Activated T-cell treated with anti-CD3 and anti-CD28 coated beads, Interleukin-2, amount 50 U/mL, for 4 hours (primary cell): ENCODE measurements around the gene ADAMTS6. TPM values are rescaled to one million over a fixed set of nuclear protein-coding genes. Genes with fewer than 3 reads are reported as not detected.
"Not testable (repeated sequence)": the region's sequence is repeated elsewhere in the genome, so short reads cannot be mapped to it uniquely, and the experiment has no call there.

Experiments used
- ATAC-seq, 2 donors: fragments of 200-7000 bp; cut with Tn5 transposase; one replicate each; pipeline ENCODE4 v1.10.0; 2021
- DNase-seq: peaks from one replicate; pipeline ENCODE4 v3.0.0-alpha.2; 2020
- H3K27me3 Mint-ChIP-seq: one replicate; pipeline ENCODE4 v1.8.0; 2021; ENCODE audit warnings: low read depth, mixed read lengths
- H3K36me3 Mint-ChIP-seq: one replicate; pipeline ENCODE4 v1.8.0; 2022; ENCODE audit warnings: mixed read lengths; ENCODE audit not compliant: insufficient read depth
- H3K4me1 Mint-ChIP-seq: one replicate; pipeline ENCODE4 v1.8.0; 2021; ENCODE audit warnings: low read depth, mixed read lengths
- H3K4me3 Mint-ChIP-seq: one replicate; pipeline ENCODE4 v1.8.0; 2021; ENCODE audit warnings: mild to moderate bottlenecking, moderate library complexity, mixed read lengths
- H3K9me3 Mint-ChIP-seq: one replicate; pipeline ENCODE4 v1.8.0; 2021; ENCODE audit warnings: mixed read lengths
- total RNA-seq, 3 donors: library from RNA; stranded (reverse); gene quantifications; one replicate each; pipeline ENCODE4 v1.2.1, GENCODE V29; 2021

Gene ADAMTS6
- total RNA-seq, 3 donors from 2014 or later = 0.27 to 0.63 (median 0.61) TPM

GRCh38 chr5:65366655-65367054, 115.1 kb downstream of the ADAMTS6 start:
- ATAC-seq = no peak
- Mint-ChIP-seq H3K27me3 (peaks cover 3% of the 10 kb centered on the region), H3K4me1 (no peaks in the 10 kb centered on the region), H3K4me3 (no peak overlapping the region), H3K9me3 (no peaks in the 10 kb centered on the region), H3K36me3 (no peaks in the 10 kb centered on the region)
- DNase-seq = no peak

DNA sequence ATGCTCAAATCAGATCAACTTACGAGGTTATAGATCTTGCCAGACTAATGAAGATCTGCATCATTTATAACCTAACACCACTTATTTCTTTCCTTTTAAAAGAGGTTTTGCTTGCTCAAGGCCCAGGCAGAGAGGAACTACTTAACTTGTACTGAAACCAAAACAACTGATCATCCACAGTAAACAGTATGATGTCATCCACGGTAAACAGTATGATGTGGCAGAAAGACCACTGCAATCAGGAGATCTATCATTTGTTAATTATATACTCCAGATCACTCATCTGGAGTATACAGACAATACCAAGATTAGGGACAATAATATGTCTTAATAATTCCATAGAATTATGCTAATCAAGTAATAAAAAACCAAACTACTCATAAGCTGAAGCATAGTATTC, 116.8 kb downstream of the ADAMTS6 start:
- ATAC-seq (no peak), DNase-seq (no peak)
- Mint-ChIP-seq H3K9me3 (no peaks in the 10 kb centered on the region), H3K27me3 (no peaks in the 10 kb centered on the region), H3K4me3 (no peak overlapping the region), H3K36me3 (no peaks in the 10 kb centered on the region), H3K4me1 (no peaks in the 10 kb centered on the region)

- ATAC-seq (no peak), DNase-seq (no peak)
- Mint-ChIP-seq H3K9me3 (no peaks in the 10 kb centered on the region), H3K4me3 (no peak overlapping the region), H3K4me1 (no peaks in the 10 kb centered on the region), H3K27me3 (no peaks in the 10 kb centered on the region), H3K36me3 (no peaks in the 10 kb centered on the region)
Observed at GRCh38 chr5:65363499-65363898, 118.2 kb downstream of the ADAMTS6 start.

GRCh38 chr5:65359981-65360380, 121.7 kb downstream of the ADAMTS6 start:
- no peaks in the 10 kb centered on the region for H3K4me1 Mint-ChIP-seq
- no peaks in the 10 kb centered on the region for H3K9me3 Mint-ChIP-seq
- no peak for ATAC-seq
- no peak for DNase-seq
- H3K4me3 Mint-ChIP-seq = no peak overlapping the region
- no peaks in the 10 kb centered on the region for H3K27me3 Mint-ChIP-seq
- H3K36me3 Mint-ChIP-seq = no peaks in the 10 kb centered on the region

- Mint-ChIP-seq H3K27me3 (no peaks in the 10 kb centered on the region), H3K4me1 (no peaks in the 10 kb centered on the region), H3K4me3 (no peak overlapping the region), H3K9me3 (no peaks in the 10 kb centered on the region), H3K36me3 (no peaks in the 10 kb centered on the region)
- DNase-seq (no peak), ATAC-seq (no peak)
Observed at GRCh38 chr5:65359569-65359968, 122.2 kb downstream of the ADAMTS6 start.

- Mint-ChIP-seq H3K4me3 (no peak overlapping the region), H3K27me3 (no peaks in the 10 kb centered on the region), H3K9me3 (no peaks in the 10 kb centered on the region), H3K36me3 (no peaks in the 10 kb centered on the region), H3K4me1 (no peaks in the 10 kb centered on the region)
- ATAC-seq = no peak
- no peak for DNase-seq
Observed at GRCh38 chr5:65356274-65356673, 125.4 kb downstream of the ADAMTS6 start.

DNA sequence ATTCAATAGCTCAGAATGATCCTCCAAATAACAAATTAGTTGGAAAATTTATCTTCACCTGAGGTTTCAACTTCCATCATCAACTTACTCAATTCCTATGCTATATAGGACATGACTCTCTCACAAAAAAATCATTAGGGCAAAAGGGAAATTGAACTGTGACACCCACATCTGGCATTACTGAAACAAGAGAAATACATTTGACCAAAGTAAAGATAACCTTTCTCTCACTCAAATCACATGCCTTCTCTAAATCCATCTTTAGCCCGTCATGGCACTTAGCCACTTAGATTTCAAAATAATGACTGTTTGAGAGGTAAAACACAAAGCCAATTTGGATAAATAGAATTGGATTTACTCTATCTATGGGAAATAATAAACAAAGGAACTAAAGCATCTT, 126.4 kb downstream of the ADAMTS6 start:
- no peaks in the 10 kb centered on the region for H3K4me1 Mint-ChIP-seq
- H3K27me3 Mint-ChIP-seq = no peaks in the 10 kb centered on the region
- DNase-seq (no peak), ATAC-seq (no peak)
- no peaks in the 10 kb centered on the region for H3K36me3 Mint-ChIP-seq
- no peak overlapping the region for H3K4me3 Mint-ChIP-seq
- H3K9me3 Mint-ChIP-seq = no peaks in the 10 kb centered on the region

GRCh38 chr5:65341835-65342234, 139.9 kb downstream of the ADAMTS6 start:
- no peak for ATAC-seq
- H3K4me1 Mint-ChIP-seq = no peaks in the 10 kb centered on the region
- no peak for DNase-seq
- H3K36me3 Mint-ChIP-seq = no peaks in the 10 kb centered on the region
- H3K9me3 Mint-ChIP-seq = peaks cover 39% of the 10 kb centered on the region
- no peaks in the 10 kb centered on the region for H3K27me3 Mint-ChIP-seq
- no peak overlapping the region for H3K4me3 Mint-ChIP-seq

GRCh38 chr5:65338606-65339151, 143.0 kb downstream of the ADAMTS6 start:
- H3K4me3 Mint-ChIP-seq = no peak overlapping the region
- no peaks in the 10 kb centered on the region for H3K36me3 Mint-ChIP-seq
- H3K4me1 Mint-ChIP-seq = no peaks in the 10 kb centered on the region
- peaks cover 39% of the 10 kb centered on the region for H3K9me3 Mint-ChIP-seq
- H3K27me3 Mint-ChIP-seq = no peaks in the 10 kb centered on the region
- no peak for ATAC-seq
- no peak for DNase-seq

GRCh38 chr5:65334077-65334476, 147.6 kb downstream of the ADAMTS6 start:
- H3K27me3 Mint-ChIP-seq = peaks cover 2% of the 10 kb centered on the region
- H3K4me3 Mint-ChIP-seq = no peak overlapping the region
- peaks cover 3% of the 10 kb centered on the region for H3K9me3 Mint-ChIP-seq
- ATAC-seq (no peak), DNase-seq (no peak)
- H3K36me3 Mint-ChIP-seq = no peaks in the 10 kb centered on the region
- H3K4me1 Mint-ChIP-seq = no peaks in the 10 kb centered on the region

DNA sequence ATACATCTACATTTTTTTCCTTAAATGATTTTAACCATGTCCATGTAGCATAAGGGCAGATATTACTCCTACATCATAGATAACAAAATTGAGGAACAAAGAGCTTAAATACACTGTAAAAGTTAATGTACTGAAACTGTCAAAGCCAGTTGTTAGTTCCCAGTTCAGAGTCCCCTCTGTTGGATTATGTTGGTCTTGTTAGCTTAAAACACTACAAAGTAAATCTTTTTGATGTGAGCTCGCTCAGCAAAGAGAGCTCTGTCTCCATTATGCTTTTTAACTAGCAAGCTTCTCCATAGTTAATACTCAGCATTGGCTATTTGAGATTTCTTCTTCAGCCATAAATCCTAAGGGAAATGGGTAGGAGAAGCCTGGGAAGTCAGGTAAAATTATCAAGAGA, 149.1 kb downstream of the ADAMTS6 start:
- DNase-seq = no peak
- H3K36me3 Mint-ChIP-seq = no peaks in the 10 kb centered on the region
- H3K27me3 Mint-ChIP-seq = peaks cover 2% of the 10 kb centered on the region
- ATAC-seq = no peak
- no peaks in the 10 kb centered on the region for H3K9me3 Mint-ChIP-seq
- H3K4me1 Mint-ChIP-seq = no peaks in the 10 kb centered on the region
- no peak overlapping the region for H3K4me3 Mint-ChIP-seq

DNA sequence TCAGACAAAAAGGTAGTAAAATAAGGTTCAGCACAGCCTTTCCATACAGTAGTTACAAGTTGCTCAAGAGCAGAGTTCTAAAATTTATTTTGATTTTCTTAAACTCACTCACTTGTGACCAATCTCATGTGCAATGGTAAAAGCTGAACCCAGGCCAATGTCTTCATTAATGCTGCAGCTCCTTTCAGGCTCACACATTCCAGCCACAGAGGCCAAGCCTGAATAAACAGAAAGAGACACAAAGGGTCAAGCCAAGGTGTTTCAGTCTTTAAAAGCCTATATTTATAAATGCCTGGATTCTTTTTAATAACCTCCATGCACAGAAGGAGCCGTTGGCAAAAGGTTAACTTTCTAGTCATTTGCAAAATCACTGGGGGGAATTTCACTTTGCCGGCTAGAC, 152.5 kb downstream of the ADAMTS6 start:
- Mint-ChIP-seq H3K4me1 (no peaks in the 10 kb centered on the region), H3K4me3 (no peak overlapping the region), H3K9me3 (no peaks in the 10 kb centered on the region), H3K27me3 (peaks cover 2% of the 10 kb centered on the region), H3K36me3 (no peaks in the 10 kb centered on the region)
- ATAC-seq (no peak), DNase-seq (no peak)

DNA sequence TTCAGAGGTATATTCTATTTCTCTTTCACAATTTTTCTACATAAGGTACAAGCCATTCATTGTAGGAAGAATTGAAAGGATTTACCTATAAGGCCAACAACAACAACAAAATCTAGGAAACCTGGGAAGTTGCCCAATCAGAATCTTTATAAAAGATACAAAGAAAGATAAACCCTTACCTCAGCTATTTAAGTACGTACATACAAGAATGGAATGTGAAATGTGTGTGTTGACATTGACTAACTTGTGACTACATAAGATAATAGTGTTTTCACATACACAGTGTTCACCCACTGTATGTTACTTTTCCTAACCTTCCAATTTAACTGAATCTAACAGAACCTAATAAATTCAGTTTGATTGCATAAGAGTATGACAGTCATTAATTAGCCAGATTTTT, 154.1 kb downstream of the ADAMTS6 start:
- DNase-seq (no peak), ATAC-seq (no peak)
- no peak overlapping the region for H3K4me3 Mint-ChIP-seq
- H3K36me3 Mint-ChIP-seq = no peaks in the 10 kb centered on the region
- no peaks in the 10 kb centered on the region for H3K9me3 Mint-ChIP-seq
- no peaks in the 10 kb centered on the region for H3K4me1 Mint-ChIP-seq
- peaks cover 2% of the 10 kb centered on the region for H3K27me3 Mint-ChIP-seq

- ATAC-seq = no peak
- H3K4me3 Mint-ChIP-seq = no peak overlapping the region
- no peaks in the 10 kb centered on the region for H3K36me3 Mint-ChIP-seq
- H3K27me3 Mint-ChIP-seq = peaks cover 2% of the 10 kb centered on the region
- no peaks in the 10 kb centered on the region for H3K9me3 Mint-ChIP-seq
- no peak for DNase-seq
- no peaks in the 10 kb centered on the region for H3K4me1 Mint-ChIP-seq
Observed at GRCh38 chr5:65326922-65327321, 154.8 kb downstream of the ADAMTS6 start.

GRCh38 chr5:65324226-65324625, 157.5 kb downstream of the ADAMTS6 start:
- H3K4me3 Mint-ChIP-seq = no peak overlapping the region
- no peaks in the 10 kb centered on the region for H3K27me3 Mint-ChIP-seq
- no peaks in the 10 kb centered on the region for H3K36me3 Mint-ChIP-seq
- peaks cover 4% of the 10 kb centered on the region for H3K9me3 Mint-ChIP-seq
- H3K4me1 Mint-ChIP-seq = no peaks in the 10 kb centered on the region
- ATAC-seq = no peak
- no peak for DNase-seq

DNA sequence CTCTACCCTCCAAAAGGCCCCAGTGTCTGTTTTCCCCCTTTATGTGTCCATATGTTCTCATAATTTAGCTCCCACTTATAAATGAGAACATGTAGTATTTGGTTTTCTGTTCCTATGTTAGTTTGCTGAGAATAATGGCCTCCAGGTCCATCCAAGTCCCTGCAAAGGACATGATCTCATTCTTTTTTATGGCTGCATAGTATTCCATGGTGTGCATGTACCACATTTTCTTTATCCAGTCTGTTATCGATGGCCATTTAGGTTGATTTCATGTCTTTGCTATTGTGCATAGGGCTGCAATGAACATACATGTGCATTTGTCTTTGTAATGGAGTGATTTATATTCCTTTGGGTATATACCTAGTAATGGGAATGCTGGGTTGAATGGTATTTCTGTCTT, 161.0 kb downstream of the ADAMTS6 start:
- not testable (repeated sequence) for H3K4me1 Mint-ChIP-seq, DNase-seq, H3K36me3 Mint-ChIP-seq, H3K27me3 Mint-ChIP-seq, ATAC-seq, H3K9me3 Mint-ChIP-seq, H3K4me3 Mint-ChIP-seq
